Loucy (cell line): ENCODE results near the gene SUPT6H.

Source experiments
- H2AFZ ChIP-seq: fragments of 200-600 bp; sonication (generic); 2 replicates; pipeline ENCODE4 v1.6.0; 2016; ENCODE audit warnings: antibody characterized with exemption, mild to moderate bottlenecking, low read length, moderate library complexity
- H3F3A ChIP-seq: fragments of 200-600 bp; 2 replicates; pipeline ENCODE4 v1.6.0; 2016; ENCODE audit warnings: antibody characterized with exemption, low read depth, mild to moderate bottlenecking
- H3K27me3 ChIP-seq: fragments of 200-600 bp; sonication (generic); 2 replicates; pipeline ENCODE4 v1.6.1; 2014; ENCODE audit warnings: low read length, mild to moderate bottlenecking; ENCODE audit not compliant: insufficient read depth, poor library complexity, severe bottlenecking
- H3K36me3 ChIP-seq: fragments of 200-600 bp; sonication (generic); 2 replicates; pipeline ENCODE4 v1.6.1; 2016; ENCODE audit warnings: low read length; ENCODE audit not compliant: insufficient read depth
- H3K4me1 ChIP-seq: fragments of 200-600 bp; sonication (generic); 2 replicates; pipeline ENCODE4 v1.5.1; 2014; ENCODE audit warnings: low read length, mild to moderate bottlenecking; ENCODE audit not compliant: insufficient read depth, poor library complexity, severe bottlenecking
- H3K4me2 ChIP-seq: fragments of 200-600 bp; sonication (generic); 2 replicates; pipeline ENCODE4 v1.6.0; 2014; ENCODE audit warnings: antibody characterized with exemption, low read length, low read depth, mild to moderate bottlenecking; ENCODE audit not compliant: poor library complexity, severe bottlenecking
- H3K4me3 ChIP-seq: fragments of 200-600 bp; sonication (generic); 2 replicates; pipeline ENCODE4 v1.5.1; 2014; ENCODE audit warnings: low read length, mild to moderate bottlenecking, mixed read lengths; ENCODE audit not compliant: poor library complexity, severe bottlenecking
- H3K79me2 ChIP-seq: fragments of 200-600 bp; sonication (generic); 2 replicates; pipeline ENCODE4 v1.6.1; 2014; ENCODE audit warnings: low read length; ENCODE audit not compliant: insufficient read depth
- H3K9ac ChIP-seq: fragments of 200-600 bp; sonication (generic); 2 replicates; pipeline ENCODE4 v1.6.0; 2014; ENCODE audit warnings: mild to moderate bottlenecking, low read depth, low read length, moderate library complexity; ENCODE audit not compliant: poor library complexity, severe bottlenecking
- H3K9me2 ChIP-seq: fragments of 200-600 bp; sonication (generic); replicated peaks from 2 replicates; pipeline ENCODE4 v1.6.1; 2016; ENCODE audit warnings: low read depth, low read length, mixed read lengths
- H3K9me3 ChIP-seq: fragments of 200-600 bp; sonication (generic); 2 replicates; pipeline ENCODE4 v1.6.1; 2014; ENCODE audit warnings: mild to moderate bottlenecking, antibody characterized with exemption, low read length, low read depth; ENCODE audit not compliant: insufficient read depth
- H4K20me1 ChIP-seq: fragments of 200-600 bp; sonication (generic); 2 replicates; pipeline ENCODE4 v1.6.0; 2014; ENCODE audit warnings: antibody characterized with exemption, low read length, mild to moderate bottlenecking; ENCODE audit not compliant: insufficient read depth, poor library complexity, severe bottlenecking
- EZH2phosphoT487 ChIP-seq: fragments of 200-600 bp; IDR thresholded peaks from 2 replicates; pipeline ENCODE4 v1.6.1; 2018; ENCODE audit warnings: antibody characterized with exemption, mild to moderate bottlenecking, moderate library complexity, borderline replicate concordance
- TF ChIP-seq, protein P1 (sequence below): fragments of 200-600 bp; sonication (generic); conservative IDR thresholded peaks from 2 replicates; pipeline ENCODE4 v1.5.1; 2014; ENCODE audit warnings: mild to moderate bottlenecking, antibody characterized with exemption, low read length

The SUPT6H gene

DNA sequence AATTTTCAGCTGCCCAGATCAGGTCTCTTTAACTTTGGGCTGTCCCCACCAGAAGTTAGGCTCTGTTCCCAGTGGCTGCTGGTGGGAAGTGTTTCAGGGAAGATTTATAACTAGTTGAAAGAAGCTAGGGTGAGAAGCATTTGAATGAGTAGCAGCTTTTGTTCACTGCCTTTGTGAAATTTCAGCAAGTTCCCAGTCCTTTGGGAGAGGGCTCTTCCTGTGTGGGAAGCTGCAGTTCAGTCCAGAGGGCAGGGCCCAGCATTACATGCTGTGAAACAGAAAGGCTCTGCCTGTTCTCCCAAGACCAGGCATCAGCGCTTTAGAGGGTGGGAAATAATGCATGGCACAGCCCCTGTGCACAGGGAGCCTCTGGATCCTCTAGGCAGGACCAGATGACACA lies 31.9 kb downstream of the SUPT6H start:
- peaks cover 81% of the 10 kb centered on the region for H3K36me3 ChIP-seq

GRCh38 chr17:28698253-28698941 lies 36.4 kb downstream of the SUPT6H start:
- Histone ChIP-seq H3K79me2 (no peaks in the 10 kb centered on the region), H3K4me3 (no peak overlapping the region), H4K20me1 (no peaks in the 10 kb centered on the region), H3F3A (no peaks in the 10 kb centered on the region), H3K9me2 (no peaks in the 10 kb centered on the region), H3K9ac (no peak overlapping the region), H2AFZ (no peak overlapping the region), H3K36me3 (peaks cover 98% of the 10 kb centered on the region; the same call in 1 of the 2 replicates), H3K4me1 (no peaks in the 10 kb centered on the region), H3K27me3 (no peaks in the 10 kb centered on the region), H3K9me3 (no peaks in the 10 kb centered on the region), H3K4me2 (no peak overlapping the region)
- TF ChIP-seq, protein P1, sequence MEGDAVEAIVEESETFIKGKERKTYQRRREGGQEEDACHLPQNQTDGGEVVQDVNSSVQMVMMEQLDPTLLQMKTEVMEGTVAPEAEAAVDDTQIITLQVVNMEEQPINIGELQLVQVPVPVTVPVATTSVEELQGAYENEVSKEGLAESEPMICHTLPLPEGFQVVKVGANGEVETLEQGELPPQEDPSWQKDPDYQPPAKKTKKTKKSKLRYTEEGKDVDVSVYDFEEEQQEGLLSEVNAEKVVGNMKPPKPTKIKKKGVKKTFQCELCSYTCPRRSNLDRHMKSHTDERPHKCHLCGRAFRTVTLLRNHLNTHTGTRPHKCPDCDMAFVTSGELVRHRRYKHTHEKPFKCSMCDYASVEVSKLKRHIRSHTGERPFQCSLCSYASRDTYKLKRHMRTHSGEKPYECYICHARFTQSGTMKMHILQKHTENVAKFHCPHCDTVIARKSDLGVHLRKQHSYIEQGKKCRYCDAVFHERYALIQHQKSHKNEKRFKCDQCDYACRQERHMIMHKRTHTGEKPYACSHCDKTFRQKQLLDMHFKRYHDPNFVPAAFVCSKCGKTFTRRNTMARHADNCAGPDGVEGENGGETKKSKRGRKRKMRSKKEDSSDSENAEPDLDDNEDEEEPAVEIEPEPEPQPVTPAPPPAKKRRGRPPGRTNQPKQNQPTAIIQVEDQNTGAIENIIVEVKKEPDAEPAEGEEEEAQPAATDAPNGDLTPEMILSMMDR, result no peak
- TF ChIP-seq EZH2phosphoT487, result no peak

More for the DNA sequence above, 31.9 kb downstream of the SUPT6H start:
- Histone ChIP-seq H3K9ac (no peak overlapping the region), H2AFZ (no peak overlapping the region), H3K4me1 (no peaks in the 10 kb centered on the region), H3K4me3 (no peak overlapping the region), H3F3A (no peaks in the 10 kb centered on the region), H4K20me1 (no peaks in the 10 kb centered on the region), H3K9me2 (no peaks in the 10 kb centered on the region), H3K9me3 (no peaks in the 10 kb centered on the region), H3K79me2 (no peaks in the 10 kb centered on the region), H3K4me2 (no peak overlapping the region), H3K27me3 (no peaks in the 10 kb centered on the region)
- no peak for TF ChIP-seq EZH2phosphoT487
- TF ChIP-seq, protein P1, result no peak

GRCh38 chr17:28700278-28700677 lies 38.3 kb downstream of the SUPT6H start:
- H3K9me3 ChIP-seq, result no peaks in the 10 kb centered on the region
- no peaks in the 10 kb centered on the region for H3K4me1 ChIP-seq
- no peak overlapping the region for H3K4me2 ChIP-seq
- H3F3A ChIP-seq, result no peaks in the 10 kb centered on the region
- no peaks in the 10 kb centered on the region for H3K9me2 ChIP-seq
- TF ChIP-seq, protein P1, result no peak
- no peak for TF ChIP-seq EZH2phosphoT487
- H3K4me3 ChIP-seq, result no peak overlapping the region
- no peaks in the 10 kb centered on the region for H4K20me1 ChIP-seq
- no peak overlapping the region for H3K9ac ChIP-seq
- no peaks in the 10 kb centered on the region for H3K27me3 ChIP-seq
- H3K36me3 ChIP-seq, result peaks cover 86% of the 10 kb centered on the region; the same call in 1 of the 2 replicates
- H2AFZ ChIP-seq, result no peak overlapping the region
- H3K79me2 ChIP-seq, result no peaks in the 10 kb centered on the region
